H1 (cell line): Measurements from ENCODE around the gene SLC48A1. TPM values are rescaled to one million over a fixed set of nuclear protein-coding genes. Genes with fewer than 3 reads are reported as not detected.

Experiments used
- CTCF ChIA-PET: fragments of 300-600 bp; sonication (Branson Sonifier 250); formaldehyde crosslinking; loops from one replicate; lab custom pipeline; 2021; ENCODE audit not compliant: partially characterized antibody; lab: Charles Lee
- POLR2A ChIA-PET: fragments of 300-600 bp; sonication (Branson Sonifier 250); formaldehyde crosslinking; loops from one replicate; lab custom pipeline; 2021; ENCODE audit warnings: inconsistent platforms; ENCODE audit not compliant: partially characterized antibody; lab: Charles Lee
- DNase-seq, 2 experiments: peaks; one replicate each; pipeline versions ENCODE4 v3.0.0 to v3.0.0-alpha.2; 2010 to 2022; ENCODE audit warnings: low spot score in 2 of 2, low read depth in 1 of 2, mixed read lengths in 1 of 2
- FAIRE-seq: peaks from 2 replicates; lab custom pipeline; 2011; peaks lifted over from hg19 to GRCh38; lab: Jason Lieb, UNC
- H2AFZ ChIP-seq: 2 replicates; pipeline ENCODE4 v1.8.1; 2012; ENCODE audit warnings: low read length, inconsistent platforms
- H2AK5ac ChIP-seq: 2 replicates; pipeline ENCODE4 v1.6.1; 2013; ENCODE audit warnings: low read depth, low read length
- H2BK120ac ChIP-seq: replicated peaks from 2 replicates; pipeline ENCODE3; 2013; ENCODE audit warnings: low read depth, low read length, inconsistent platforms
- H2BK12ac ChIP-seq: 2 replicates; pipeline ENCODE4 v1.6.1; 2013; ENCODE audit warnings: low read depth, low read length
- H2BK15ac ChIP-seq: 2 replicates; pipeline ENCODE4 v1.6.1; 2013; ENCODE audit warnings: low read length
- H2BK20ac ChIP-seq: 2 replicates; pipeline ENCODE4 v1.6.1; 2013; ENCODE audit warnings: low read length
- H2BK5ac ChIP-seq: 2 replicates; pipeline ENCODE4 v1.6.1; 2013; ENCODE audit warnings: low read depth, low read length
- H3K14ac ChIP-seq: 2 replicates; pipeline ENCODE4 v1.6.1; 2013; ENCODE audit warnings: inconsistent platforms; ENCODE audit not compliant: insufficient read length
- H3K18ac ChIP-seq: 2 replicates; pipeline ENCODE4 v1.6.1; 2013; ENCODE audit warnings: low read length; ENCODE audit errors: extremely low read depth
- H3K23ac ChIP-seq: 2 replicates; pipeline ENCODE4 v1.6.1; 2013; ENCODE audit warnings: inconsistent platforms; ENCODE audit not compliant: insufficient read length
- H3K23me2 ChIP-seq: 2 replicates; pipeline ENCODE4 v1.6.1; 2013; ENCODE audit warnings: low read depth, low read length
- H3K27ac ChIP-seq: 2 replicates; pipeline ENCODE4 v1.6.1; 2011; ENCODE audit warnings: low read depth, low read length, inconsistent platforms
- H3K27me3 ChIP-seq, 4 experiments: replicated peaks in 1 of 4; 1 replicate in 1 of 4; 2 replicates in 3 of 4; pipeline versions ENCODE4 v1.6.1 to v1.8.1; 2011 to 2013; ENCODE audit warnings: low read length in 3 of 4, mild to moderate bottlenecking in 3 of 4, inconsistent platforms in 2 of 4, mixed read lengths in 2 of 4, moderate library complexity in 1 of 4; ENCODE audit not compliant: control insufficient read depth in 3 of 4, insufficient read depth in 3 of 4; ENCODE audit errors: extremely low read depth in 1 of 4
- H3K36me3 ChIP-seq, 4 experiments: 2 replicates each; pipeline versions ENCODE4 v1.6.1 to v1.8.1; 2011 to 2013; ENCODE audit warnings: mild to moderate bottlenecking in 4 of 4, low read length in 3 of 4, moderate library complexity in 2 of 4, control low read depth in 1 of 4, inconsistent platforms in 1 of 4; ENCODE audit not compliant: insufficient read depth in 4 of 4, control insufficient read depth in 2 of 4
- H3K4ac ChIP-seq: replicated peaks from 2 replicates; pipeline ENCODE3; 2013; ENCODE audit warnings: low read length, low read depth, mixed read lengths, inconsistent platforms; ENCODE audit not compliant: insufficient read length
- H3K4me1 ChIP-seq, 4 experiments: replicated peaks in 1 of 4; 1 replicate in 1 of 4; 2 replicates in 3 of 4; pipeline versions ENCODE4 v1.6.1 to v1.8.1; 2011 to 2013; ENCODE audit warnings: low read length in 3 of 4, inconsistent platforms in 2 of 4, mixed read lengths in 1 of 4; ENCODE audit not compliant: insufficient read depth in 4 of 4, control insufficient read depth in 3 of 4
- H3K4me2 ChIP-seq, 2 experiments: 2 replicates each; pipeline versions ENCODE4 v1.6.1 to v1.8.1; 2011 to 2013; ENCODE audit warnings: low read depth in 2 of 2, low read length in 2 of 2, control low read depth in 1 of 2, inconsistent platforms in 1 of 2, mild to moderate bottlenecking in 1 of 2; ENCODE audit not compliant: insufficient read depth in 1 of 2
- H3K4me3 ChIP-seq, 4 experiments: fragments of 200-600, 300-600 bp in 1 of 4; sonication (generic), shearing (Covaris generic), sonication (Bioruptor Twin) in 1 of 4; 2 replicates each; pipeline versions ENCODE4 v1.5.1 to v1.8.1; 2011 to 2016; ENCODE audit warnings: low read length in 4 of 4, low read depth in 3 of 4, control low read depth in 2 of 4, inconsistent platforms in 2 of 4, mild to moderate bottlenecking in 2 of 4, mixed read lengths in 1 of 4, moderate library complexity in 1 of 4; ENCODE audit not compliant: insufficient read depth in 2 of 4; ENCODE audit errors: extremely low read depth in 1 of 4
- H3K56ac ChIP-seq: replicated peaks from 2 replicates; pipeline ENCODE3; 2013; ENCODE audit warnings: low read depth, mild to moderate bottlenecking, mixed read lengths, low read length, inconsistent platforms; ENCODE audit not compliant: insufficient read length
- H3K79me1 ChIP-seq: 2 replicates; pipeline ENCODE4 v1.6.1; 2013; ENCODE audit warnings: low read depth, low read length, control low read depth
- H3K79me2 ChIP-seq, 2 experiments: 2 replicates each; pipeline versions ENCODE4 v1.6.1 to v1.8.1; 2012 to 2013; ENCODE audit warnings: low read length in 2 of 2, mild to moderate bottlenecking in 2 of 2, inconsistent platforms in 1 of 2; ENCODE audit not compliant: insufficient read depth in 2 of 2, control insufficient read depth in 1 of 2
- H3K9ac ChIP-seq, 4 experiments: replicated peaks in 1 of 4; 1 replicate in 1 of 4; 2 replicates in 3 of 4; pipeline versions ENCODE4 v1.6.1 to v1.8.1; 2011 to 2013; ENCODE audit warnings: low read depth in 3 of 4, low read length in 3 of 4, control low read depth in 2 of 4, mild to moderate bottlenecking in 2 of 4, moderate library complexity in 2 of 4, inconsistent platforms in 1 of 4; ENCODE audit errors: extremely low read depth in 1 of 4
- H3K9me3 ChIP-seq, 2 experiments: 2 replicates each; pipeline versions ENCODE4 v1.6.1 to v1.8.1; 2012 to 2013; ENCODE audit warnings: mild to moderate bottlenecking in 2 of 2, moderate library complexity in 2 of 2, control low read depth in 1 of 2, inconsistent platforms in 1 of 2, low read depth in 1 of 2, low read length in 1 of 2, mixed read lengths in 1 of 2; ENCODE audit not compliant: insufficient read depth in 2 of 2
- H4K20me1 ChIP-seq, 2 experiments: replicated peaks in 1 of 2; 2 replicates each; pipeline versions ENCODE3 to v1.8.1; 2011 to 2013; ENCODE audit warnings: inconsistent platforms in 2 of 2, low read length in 2 of 2, mild to moderate bottlenecking in 1 of 2; ENCODE audit not compliant: insufficient read depth in 2 of 2, control insufficient read depth in 1 of 2
- H4K5ac ChIP-seq: 2 replicates; pipeline ENCODE4 v1.6.1; 2013; ENCODE audit warnings: low read length, low read depth, mixed read lengths, inconsistent platforms; ENCODE audit not compliant: insufficient read length
- H4K8ac ChIP-seq: 2 replicates; pipeline ENCODE4 v1.8.0; 2013; ENCODE audit warnings: mild to moderate bottlenecking, moderate library complexity, low read length, inconsistent platforms; ENCODE audit not compliant: insufficient read depth; ENCODE audit errors: extremely low read depth
- H4K91ac ChIP-seq: replicated peaks from 2 replicates; pipeline ENCODE3; 2013; ENCODE audit warnings: low read length, mixed read lengths, inconsistent platforms; ENCODE audit not compliant: insufficient read length
- ASH2L ChIP-seq: fragments of 200-600, 300-600 bp; sonication (generic); IDR thresholded peaks from one replicate; pipeline ENCODE4 v1.7.1; 2017; ENCODE audit warnings: low read length
- WGBS, 2 experiments: shearing (Covaris generic) in 1 of 2; methylation state at CpG; one replicate each; pipeline versions ENCODE4 v1.1.6 to v1.1.7; 2013 to 2015; ENCODE audit warnings: low lambda C conversion rate in 2 of 2, mixed read lengths in 2 of 2, inconsistent platforms in 1 of 2, low coverage in 1 of 2, missing lambda C conversion rate in 1 of 2; ENCODE audit not compliant: insufficient replicate concordance in 2 of 2, insufficient coverage in 1 of 2, insufficient read length in 1 of 2; ENCODE audit errors: extremely low coverage in 1 of 2, missing lambda C conversion rate in 1 of 2; 5-methylcytosine and 5-hydroxymethylcytosine counted together
- polyA plus RNA-seq, 7 experiments: library from polyadenylated mRNA; depleted of rRNA in 3 of 7; stranded (reverse) in 5 of 7; unstranded in 2 of 7; fragments of >200 nt in 5 of 7; fragments of 200-250 nt in 2 of 7; gene quantifications; 1 replicate in 5 of 7; 2 replicates in 1 of 7; 4 replicates in 1 of 7; pipeline versions ENCODE4 v1.2.1 to v1.2.3, GENCODE V29; 2011 to 2013; ENCODE audit warnings: missing spikeins in 2 of 7, mixed read lengths in 2 of 7
- total RNA-seq: library from RNA; stranded (reverse); fragmentation: NEBNext Ultra II Directional; extraction: Animal tissue kit (Norgen Biotek cat#: 25700); gene quantifications from 2 replicates; pipeline ENCODE4 v1.2.1, GENCODE V29; 2021
- TF ChIP-seq, protein P1 (sequence below): IDR thresholded peaks from 2 replicates; pipeline ENCODE4 v1.6.1; 2012; ENCODE audit warnings: low read length, inconsistent platforms

SLC48A1 gene
- total and polyA plus RNA-seq, 2 of the 8 experiments (the other 6 are each of a cell fraction or from before 2014, with no cell fraction given): 9.5 to 14.1 TPM

DNA sequence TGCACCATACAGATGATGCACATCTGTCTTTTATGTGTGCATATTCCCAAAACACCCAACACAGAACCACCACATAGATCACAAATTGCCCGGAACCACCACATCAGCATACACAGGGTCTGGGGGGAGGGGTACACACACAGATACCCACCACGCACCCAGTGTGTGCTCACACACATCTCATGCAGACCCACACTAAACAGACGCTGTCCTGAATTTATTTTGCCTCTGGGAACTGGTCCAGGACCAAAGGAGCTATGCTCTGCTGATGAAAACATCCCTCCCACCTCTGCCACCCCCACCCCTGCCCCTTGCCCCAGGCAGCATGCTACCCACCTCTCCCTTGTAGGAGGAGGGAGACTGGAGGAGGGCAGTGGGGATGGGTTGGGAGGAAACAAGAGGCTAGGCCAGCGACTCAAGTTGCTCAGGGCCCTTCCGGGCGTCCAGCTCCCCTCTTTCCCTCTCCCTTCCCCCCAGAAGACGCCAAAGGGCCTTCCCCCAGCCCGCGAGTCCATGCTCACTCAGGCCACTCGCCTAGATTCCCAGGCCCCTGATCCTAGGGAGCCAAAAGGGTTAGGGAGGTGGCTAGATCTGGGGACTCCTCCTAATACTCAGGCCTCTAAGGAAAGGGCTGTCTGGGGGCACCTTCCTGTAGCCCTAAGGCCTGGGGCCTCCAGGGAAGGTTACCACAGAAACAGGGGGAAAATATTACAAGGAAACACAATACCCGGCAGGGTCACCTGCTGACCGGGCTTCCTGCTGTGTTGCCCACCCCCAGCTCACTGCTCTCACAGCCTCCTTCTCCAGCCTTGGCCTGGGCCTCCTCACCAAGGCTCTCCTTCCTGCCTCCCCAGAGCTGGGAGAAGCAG lies 43.6 kb downstream of the SLC48A1 start:
- H3K79me1 ChIP-seq: peaks cover 10% of the 10 kb centered on the region
- H3K4ac ChIP-seq: peak overlapping the region; percentile 55
- H3K9me3 ChIP-seq: no peaks in the 10 kb centered on the region
- peak overlapping the region; percentile 46 for H4K8ac ChIP-seq
- peak overlapping the region; percentile 14 for H4K91ac ChIP-seq
- H3K14ac ChIP-seq: no peak overlapping the region
- H2AFZ ChIP-seq: no peak overlapping the region
- no peak overlapping the region for H3K27ac ChIP-seq
- H3K23me2 ChIP-seq: peaks cover 12% of the 10 kb centered on the region
- no peaks in the 10 kb centered on the region; a peak in 1 of 7 replicates for H3K27me3 ChIP-seq
- no peak overlapping the region for H3K56ac ChIP-seq
- peaks cover 2 to 19% of the 10 kb centered on the region in 2 experiments for H4K20me1 ChIP-seq
- H4K5ac ChIP-seq: no peak overlapping the region
- no peak for FAIRE-seq
- H2BK20ac ChIP-seq: peak overlapping the region; percentile 44; the same call in 1 of the 2 replicates
- H3K4me2 ChIP-seq: peak overlapping the region; percentile 42 to 56
- DNase-seq: no peak
- peak overlapping the region; percentile 44 for H3K18ac ChIP-seq
- H3K4me3 ChIP-seq: peak overlapping the region in 1 of 4 experiments; percentile 13; a peak in 1 of 8 replicates
- peak overlapping the region; percentile 82 for H2BK15ac ChIP-seq
- no peak overlapping the region for H3K23ac ChIP-seq
- H3K4me1 ChIP-seq: peaks cover 17 to 67% (median 56%) of the 10 kb centered on the region in 4 experiments
- H2BK12ac ChIP-seq: peak overlapping the region; percentile 88
- H3K79me2 ChIP-seq: peaks cover 4 to 62% of the 10 kb centered on the region in 2 experiments; a peak in 3 of 4 replicates
- peak overlapping the region; percentile 69 for H2BK5ac ChIP-seq
- WGBS, 2 experiments: 62% methylated on average over 12 of the region's 12 CpGs; no CpG with 5 or more reads in 1 of the 2 experiments
- H3K9ac ChIP-seq: no peak overlapping the region
- no peak overlapping the region for H2BK120ac ChIP-seq
- POLR2A ChIA-PET: interaction anchor here (0.6 to 29.3 kb wide), 10 partner anchors 8 to 1611 kb away, joined by 3 to 480 read pairs (median 4); no protein-coding TSS in a partner anchor
- 0 out of 2 replicates have a peak overlapping the region, but pooled peaks have one; percentile 10 for H2AK5ac ChIP-seq
- no peaks in the 10 kb centered on the region for H3K36me3 ChIP-seq
- CTCF ChIA-PET: interaction anchor here (0.7 to 58.8 kb wide), 13 partner anchors 7 to 371 kb away, joined by 3 to 2001 read pairs (median 13); partner anchors contain the start of gene RAPGEF3
- peak; percentile 49 for TF ChIP-seq ASH2L
- TF ChIP-seq, protein P1, sequence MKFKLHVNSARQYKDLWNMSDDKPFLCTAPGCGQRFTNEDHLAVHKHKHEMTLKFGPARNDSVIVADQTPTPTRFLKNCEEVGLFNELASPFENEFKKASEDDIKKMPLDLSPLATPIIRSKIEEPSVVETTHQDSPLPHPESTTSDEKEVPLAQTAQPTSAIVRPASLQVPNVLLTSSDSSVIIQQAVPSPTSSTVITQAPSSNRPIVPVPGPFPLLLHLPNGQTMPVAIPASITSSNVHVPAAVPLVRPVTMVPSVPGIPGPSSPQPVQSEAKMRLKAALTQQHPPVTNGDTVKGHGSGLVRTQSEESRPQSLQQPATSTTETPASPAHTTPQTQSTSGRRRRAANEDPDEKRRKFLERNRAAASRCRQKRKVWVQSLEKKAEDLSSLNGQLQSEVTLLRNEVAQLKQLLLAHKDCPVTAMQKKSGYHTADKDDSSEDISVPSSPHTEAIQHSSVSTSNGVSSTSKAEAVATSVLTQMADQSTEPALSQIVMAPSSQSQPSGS: no peak
